Adrenal gland (tissue), 5 donors: ENCODE measurements around the gene PERCC1.

ENCODE experiments used
- POLR2A ChIP-seq, 2 donors: fragments of 450-650 bp; IDR thresholded peaks; one replicate each; pipeline ENCODE4 v1.6.1; 2017; ENCODE audit warnings: antibody characterized with exemption in 2 of 2, mild to moderate bottlenecking in 2 of 2, moderate library complexity in 1 of 2
- TF ChIP-seq, protein P1 (sequence below), 6 experiments: fragments of 450-650 bp in 4 of 6; fragments of 200-600 bp in 2 of 6; sonication (generic) in 1 of 6; IDR thresholded peaks; 1 replicate in 5 of 6; 2 replicates in 1 of 6; pipeline versions ENCODE4 v1.5.1 to v1.8.0; 2016 to 2021; ENCODE audit warnings: antibody characterized with exemption in 6 of 6, mild to moderate bottlenecking in 2 of 6, moderate library complexity in 1 of 6
- donor health status: DM: no; HTN: no; CAD: no.

DNA sequence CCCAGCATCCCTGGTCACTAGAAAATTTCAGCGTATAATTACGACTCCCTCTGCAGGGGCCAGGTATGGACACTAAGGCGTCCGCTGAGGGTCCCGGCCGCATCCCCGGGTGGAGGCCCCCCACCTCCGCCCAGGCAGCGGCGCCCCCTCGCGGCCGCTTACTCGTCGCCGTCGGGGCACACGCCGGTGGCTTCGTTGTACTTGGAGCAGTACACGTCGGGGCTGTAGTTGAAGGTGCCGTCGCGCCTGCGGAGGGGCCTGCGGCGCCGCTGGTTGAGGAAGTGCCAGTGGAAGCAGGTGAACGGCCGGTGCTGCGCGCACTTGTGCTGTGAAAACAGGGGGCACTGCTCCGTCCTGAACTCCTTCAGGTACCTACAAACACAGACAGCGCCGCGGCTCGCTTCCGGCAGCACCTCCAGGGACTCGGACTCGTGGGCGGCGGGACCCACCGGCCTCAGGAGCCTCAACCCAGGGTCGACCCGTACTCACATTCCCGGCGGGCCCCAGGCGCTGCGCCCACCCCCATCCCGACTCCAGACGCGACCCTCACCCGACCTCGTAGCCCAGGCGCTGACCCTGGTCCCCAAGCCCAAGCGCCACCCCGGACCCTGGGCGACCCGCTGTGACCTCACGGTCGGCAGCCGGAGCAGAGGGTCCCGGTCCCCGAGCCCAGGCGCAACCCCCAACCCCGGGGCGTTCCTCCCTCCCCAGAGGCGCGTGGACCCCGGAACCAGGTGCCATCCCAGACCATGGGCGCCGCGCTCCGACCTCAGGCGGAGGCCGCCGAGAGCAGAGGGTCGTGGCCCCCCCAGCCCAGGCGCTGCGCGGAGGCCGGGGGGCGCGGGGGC is 17.0 kb upstream of the PERCC1 start:
- no peak for TF ChIP-seq POLR2A (IDR thresholded peaks at IDR 0.05)
- TF ChIP-seq, protein P1, sequence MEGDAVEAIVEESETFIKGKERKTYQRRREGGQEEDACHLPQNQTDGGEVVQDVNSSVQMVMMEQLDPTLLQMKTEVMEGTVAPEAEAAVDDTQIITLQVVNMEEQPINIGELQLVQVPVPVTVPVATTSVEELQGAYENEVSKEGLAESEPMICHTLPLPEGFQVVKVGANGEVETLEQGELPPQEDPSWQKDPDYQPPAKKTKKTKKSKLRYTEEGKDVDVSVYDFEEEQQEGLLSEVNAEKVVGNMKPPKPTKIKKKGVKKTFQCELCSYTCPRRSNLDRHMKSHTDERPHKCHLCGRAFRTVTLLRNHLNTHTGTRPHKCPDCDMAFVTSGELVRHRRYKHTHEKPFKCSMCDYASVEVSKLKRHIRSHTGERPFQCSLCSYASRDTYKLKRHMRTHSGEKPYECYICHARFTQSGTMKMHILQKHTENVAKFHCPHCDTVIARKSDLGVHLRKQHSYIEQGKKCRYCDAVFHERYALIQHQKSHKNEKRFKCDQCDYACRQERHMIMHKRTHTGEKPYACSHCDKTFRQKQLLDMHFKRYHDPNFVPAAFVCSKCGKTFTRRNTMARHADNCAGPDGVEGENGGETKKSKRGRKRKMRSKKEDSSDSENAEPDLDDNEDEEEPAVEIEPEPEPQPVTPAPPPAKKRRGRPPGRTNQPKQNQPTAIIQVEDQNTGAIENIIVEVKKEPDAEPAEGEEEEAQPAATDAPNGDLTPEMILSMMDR (IDR thresholded peaks at IDR 0.05): peak; percentile 33 to 67 (median 56)
